Left ventricle myocardium superior (tissue), 1 donor: ENCODE measurements around the gene SPACA4. TPM values are rescaled to one million over a fixed set of nuclear protein-coding genes. Genes with fewer than 3 reads are reported as not detected.
"Not testable (repeated sequence)": the region's sequence is repeated elsewhere in the genome, so short reads cannot be mapped to it uniquely, and the experiment has no call there.

Source experiments
- ATAC-seq: fragments of 200-7000 bp; cut with Tn5 transposase; one replicate; pipeline ENCODE4 v1.9.1; 2020; ENCODE audit warnings: mild to moderate bottlenecking, moderate library complexity
- DNase-seq: peaks from one replicate; pipeline ENCODE4 v3.0.0-alpha.2; 2020
- intact Hi-C: fragments of 100-400 bp; cut with micrococcal nuclease; formaldehyde crosslinking; loops from one replicate; pipeline ENCODE4 v1.11.0; 2022
- total RNA-seq: library from RNA; stranded (reverse); fragmentation: NEBNext Ultra II Directional; extraction: Animal tissue kit (Norgen Biotek cat#: 25700); gene quantifications from one replicate; pipeline ENCODE4 v1.2.1, GENCODE V29; 2021
- donor health status: DM: no; HTN: yes; CAD: no; lungs with severe emphysema.

SPACA4 gene
- total RNA-seq, 1 donor from 2014 or later: not detected

- intact Hi-C loops: no loop called here
- ATAC-seq: peak; percentile 24
- DNase-seq: peak; percentile 90
Measured at GRCh38 chr19:48630296-48631063, 23.9 kb downstream of the SPACA4 start.

DNA sequence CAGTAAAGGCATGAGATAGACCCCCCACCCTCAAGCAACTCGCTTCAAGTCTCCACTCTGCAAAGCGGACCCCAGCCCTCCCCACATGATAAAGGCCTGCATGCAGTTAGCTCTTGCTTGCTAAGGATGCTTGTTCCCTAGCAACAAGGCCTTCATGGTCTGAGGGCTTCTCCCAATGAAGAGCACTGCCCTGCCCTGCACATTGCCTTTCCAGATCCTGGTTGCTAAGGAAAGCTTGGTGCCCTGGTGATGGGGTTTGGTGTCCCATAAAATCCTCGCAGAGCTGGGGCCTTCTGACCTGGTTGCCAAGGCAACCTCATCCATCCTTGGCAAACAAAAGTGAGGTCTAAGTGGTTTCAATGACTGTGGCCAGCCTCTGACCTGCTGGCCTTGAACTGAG is 24.7 kb downstream of the SPACA4 start:
- intact Hi-C loops: no loop called here
- no peak for ATAC-seq
- no peak for DNase-seq

DNA sequence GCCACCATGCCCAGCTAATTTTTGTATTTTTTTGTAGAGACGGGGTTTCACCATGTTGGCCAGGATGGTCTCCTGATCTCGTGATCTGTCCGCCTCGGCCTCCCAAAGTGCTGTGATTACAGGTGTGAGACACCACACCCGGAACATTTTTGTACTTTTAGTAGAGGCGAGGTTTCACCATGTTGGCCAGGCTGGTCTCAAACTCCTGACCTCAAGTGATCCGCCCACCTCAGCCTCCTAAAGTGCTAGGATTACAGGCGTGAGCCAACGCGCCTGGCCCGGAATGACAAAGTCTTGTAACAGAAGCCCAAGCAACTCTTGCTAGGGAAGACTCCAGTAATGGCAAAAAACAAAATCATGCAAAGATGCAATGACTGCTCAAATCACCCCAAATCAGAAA is 25.7 kb downstream of the SPACA4 start:
- ATAC-seq, intact Hi-C loops, DNase-seq: not testable (repeated sequence)

DNA sequence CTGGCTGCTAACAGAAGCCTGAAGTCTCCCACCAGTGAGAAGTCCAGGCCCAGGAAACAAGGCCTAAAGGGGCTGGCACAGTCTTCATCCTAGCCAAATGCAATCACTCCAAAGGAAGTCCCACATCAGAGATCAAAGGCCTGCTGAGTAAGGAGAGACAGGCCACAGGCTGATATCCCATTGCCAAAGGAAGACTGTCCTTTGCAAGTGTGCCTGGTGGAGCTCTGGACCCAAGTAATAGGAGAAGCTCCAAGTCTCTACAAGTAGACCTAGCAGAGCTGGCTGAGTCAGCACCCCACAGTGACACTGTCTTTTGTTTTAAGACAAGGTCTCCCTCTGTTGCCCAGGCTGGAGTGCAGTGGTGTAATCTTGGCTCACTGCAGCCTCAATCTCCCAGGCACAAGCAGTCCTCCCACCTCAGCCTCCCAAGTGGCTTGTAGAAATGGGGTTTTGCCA is 26.2 kb downstream of the SPACA4 start:
- ATAC-seq (no peak), DNase-seq (peak; percentile 38)
- intact Hi-C loops: no loop called here

GRCh38 chr19:48633148-48634035 is 26.9 kb downstream of the SPACA4 start:
- ATAC-seq: no peak
- peak; percentile 36 for DNase-seq
- intact Hi-C loops: no loop called here

GRCh38 chr19:48634036-48634342 is 27.4 kb downstream of the SPACA4 start:
- intact Hi-C loops: no loop called here

GRCh38 chr19:48634424-48635262 is 28.1 kb downstream of the SPACA4 start:
- DNase-seq: peak; percentile 98
- peak; percentile 53 for ATAC-seq
- intact Hi-C loops: no loop called here

More at GRCh38 chr19:48634036-48634342, 27.4 kb downstream of the SPACA4 start:
- DNase-seq: no peak
- no peak for ATAC-seq

DNA sequence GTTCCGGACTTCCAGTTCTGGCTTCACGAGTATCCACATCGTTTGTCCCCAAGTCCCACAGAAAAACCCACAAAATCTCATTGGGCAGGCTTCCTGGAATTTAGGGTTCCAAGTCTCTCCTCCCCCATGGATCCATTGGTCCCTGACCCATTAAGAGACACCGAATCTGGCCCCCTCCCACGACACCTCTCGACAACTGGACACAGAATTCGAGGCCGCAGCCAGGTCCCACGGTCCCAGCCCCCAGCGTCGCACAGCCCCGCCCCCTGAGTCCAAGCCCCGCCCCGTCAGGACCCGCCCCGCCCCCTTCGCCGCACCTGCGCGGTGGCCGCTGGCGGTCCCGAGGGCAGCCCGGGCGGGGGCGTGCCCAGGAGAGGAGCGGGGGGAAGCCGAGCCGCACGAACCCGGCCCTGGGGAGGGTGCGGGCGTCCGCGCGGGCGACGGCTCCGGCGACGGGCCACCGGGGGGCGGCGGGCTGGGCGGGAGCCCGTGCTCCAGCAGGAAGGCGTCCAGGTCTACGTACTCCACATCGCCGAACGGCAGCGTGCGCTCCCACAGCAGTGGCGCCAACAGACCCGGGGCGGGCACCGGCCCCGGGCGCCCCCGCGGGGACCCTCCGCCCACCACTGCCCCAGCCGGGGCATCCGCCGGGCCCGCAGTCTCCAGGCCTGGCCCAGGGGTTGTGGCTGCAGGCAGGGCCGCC is 28.9 kb downstream of the SPACA4 start:
- DNase-seq (peak; percentile 85), ATAC-seq (peak; percentile 54)
- intact Hi-C loops: no loop called here

DNA sequence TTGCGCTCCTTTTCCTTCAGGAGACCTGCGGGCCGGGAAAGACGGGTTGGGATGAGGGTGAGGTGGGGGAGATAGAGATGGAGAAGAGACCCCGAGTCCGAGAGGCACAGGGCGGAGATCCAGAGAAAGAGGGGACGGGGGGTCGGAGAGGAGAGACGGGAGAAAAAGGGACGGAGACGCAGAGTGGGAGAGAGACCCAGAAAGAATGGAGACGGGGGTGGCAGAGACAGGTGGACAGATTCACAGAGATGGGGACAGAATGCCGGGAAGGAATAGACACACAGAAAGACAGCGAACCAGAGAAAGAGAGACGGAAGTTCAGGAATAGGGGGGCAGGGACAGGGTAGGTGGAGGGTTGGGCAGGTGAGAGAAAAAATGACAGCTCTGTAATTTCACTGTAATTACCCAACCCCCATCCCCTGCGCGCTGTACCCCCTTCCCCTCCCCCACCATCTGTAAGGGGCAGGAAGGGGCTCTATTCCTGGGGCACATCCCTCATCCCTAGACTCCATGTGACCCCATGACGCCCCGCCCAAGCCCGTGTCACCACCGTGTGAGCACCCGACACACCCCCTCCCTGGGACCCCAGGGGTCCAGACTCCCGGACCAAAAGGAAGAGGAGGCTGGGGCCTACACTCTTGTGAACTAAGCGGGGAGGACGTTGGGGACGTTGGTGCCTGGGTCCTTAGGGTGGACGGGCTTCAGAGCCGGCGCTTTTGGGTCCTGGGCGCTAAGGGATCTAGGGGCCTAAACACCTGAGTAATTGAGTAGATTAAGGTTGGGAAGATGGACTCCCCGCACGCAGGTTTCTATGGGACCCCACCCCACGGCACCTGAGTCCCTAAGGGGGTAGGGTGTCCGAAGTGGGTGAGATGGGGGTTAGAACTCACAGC is 29.7 kb downstream of the SPACA4 start:
- DNase-seq (peak; percentile 69), ATAC-seq (peak; percentile 0)
- intact Hi-C loops: no loop called here

- ATAC-seq: peak; percentile 10
- peak; percentile 78 for DNase-seq
- intact Hi-C loops: no loop called here
Measured at GRCh38 chr19:48636859-48637448, 30.4 kb downstream of the SPACA4 start, which contains the start of gene DBP. DBP (minus strand) TSS chr19:48637379; CDS start chr19:48636994, 385 bp downstream.

DNA sequence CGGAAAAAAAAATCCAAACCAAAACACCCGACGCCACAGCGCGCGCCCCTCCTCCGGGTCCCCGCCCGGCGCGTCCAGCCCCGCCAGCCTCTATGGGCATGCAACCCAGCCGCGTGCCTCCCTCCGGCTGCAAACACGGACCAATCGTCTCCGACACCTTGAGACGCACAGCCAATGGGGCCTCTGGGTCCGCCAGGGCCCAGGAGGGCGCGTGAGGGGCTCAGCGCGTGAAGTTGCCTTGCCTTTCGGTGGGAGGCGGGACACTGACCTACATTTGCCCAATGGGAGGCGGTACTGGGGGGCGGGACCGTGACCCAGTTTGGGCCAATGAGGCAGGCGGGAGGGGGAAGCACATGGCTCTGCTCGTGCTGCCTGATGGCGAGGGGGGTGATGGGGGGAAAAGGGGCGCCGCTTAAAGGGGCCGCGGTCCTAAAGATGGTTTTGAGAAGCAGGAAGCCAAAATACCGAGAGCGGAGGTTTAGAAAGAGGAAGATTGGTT is 31.0 kb downstream of the SPACA4 start:
- peak; percentile 77 for ATAC-seq
- intact Hi-C loops: no loop called here
- peak; percentile 99 for DNase-seq

- ATAC-seq: peak; percentile 35
- peak; percentile 83 for DNase-seq
- intact Hi-C loops: no loop called here
Measured at GRCh38 chr19:48637948-48638830, 31.6 kb downstream of the SPACA4 start.

- intact Hi-C loops: no loop called here
- DNase-seq (peak; percentile 40), ATAC-seq (no peak)
Measured at GRCh38 chr19:48638831-48639381, 32.4 kb downstream of the SPACA4 start.

DNA sequence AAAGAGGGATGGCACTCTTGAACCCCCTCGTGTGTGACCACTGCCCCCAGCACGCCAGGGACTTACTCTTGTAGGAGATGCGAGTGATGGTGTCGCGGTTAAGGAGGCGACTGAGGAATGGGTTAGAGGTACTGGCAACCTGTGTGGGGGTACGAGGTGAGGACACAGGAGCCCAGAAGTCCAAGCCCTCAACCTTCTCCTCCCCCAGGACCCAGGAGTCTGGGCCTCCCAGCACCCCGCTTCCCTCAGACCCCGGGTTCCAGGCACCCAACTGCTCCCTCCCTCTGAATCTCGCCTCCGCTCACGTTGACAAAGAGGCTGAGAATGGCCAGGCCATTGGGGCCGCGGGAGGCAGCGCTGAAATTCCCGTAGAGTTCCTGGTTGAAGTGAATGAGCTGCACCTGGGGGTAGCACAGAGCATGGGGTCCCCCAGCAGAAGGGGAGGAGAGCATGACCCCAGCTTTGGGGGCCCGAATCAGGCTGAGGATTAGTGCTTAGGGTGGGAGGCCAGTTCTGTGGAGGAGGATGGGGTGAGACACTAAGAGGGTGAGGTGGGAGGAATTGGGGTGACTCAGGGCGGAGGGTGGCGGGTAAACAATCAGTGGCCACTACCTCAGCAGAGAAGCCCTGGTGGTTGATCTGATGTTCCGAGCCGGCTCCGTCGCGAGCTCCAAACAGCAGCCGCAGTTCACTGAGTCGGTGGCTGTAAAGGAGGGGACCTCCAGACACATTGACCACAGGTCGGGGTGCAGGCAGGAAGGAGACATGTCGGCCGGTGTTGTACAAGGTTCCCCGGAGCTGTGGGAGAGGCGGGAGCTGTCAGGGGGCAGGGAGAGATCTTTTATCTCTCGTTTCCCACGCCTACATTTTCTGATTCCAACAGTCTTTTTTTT is 33.2 kb downstream of the SPACA4 start:
- ATAC-seq (no peak), DNase-seq (peak; percentile 33)
- intact Hi-C loops: no loop called here

DNA sequence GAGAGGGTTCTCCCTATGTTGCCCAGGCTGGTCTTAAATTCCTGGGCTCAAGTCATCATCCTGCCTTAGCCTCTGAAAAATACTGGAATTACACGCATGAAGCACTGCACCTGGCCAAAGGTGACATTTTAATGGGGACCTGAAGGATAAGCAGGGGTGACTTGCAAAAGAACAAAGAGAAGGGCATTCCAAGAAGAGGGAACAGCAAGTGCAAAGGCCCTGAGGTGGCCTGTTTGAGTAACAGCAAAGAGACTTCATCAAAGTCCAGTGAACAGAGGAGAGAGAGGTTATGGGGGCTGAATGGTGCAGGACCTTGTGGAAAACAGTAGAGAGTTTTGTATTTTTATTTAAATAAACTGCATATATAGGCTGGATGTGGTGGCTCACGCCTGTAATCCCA is 35.3 kb downstream of the SPACA4 start:
- ATAC-seq (no peak), DNase-seq (no peak)
- intact Hi-C loops: no loop called here
